HCT116 (cell line): ENCODE results near the gene PRKX. TPM values are rescaled to one million over a fixed set of nuclear protein-coding genes. Genes with fewer than 3 reads are reported as not detected.

Source experiments
- ATAC-seq: fragments of 200-7000 bp; cut with Tn5 transposase; 2 replicates; pipeline ENCODE4 v1.9.1; 2020; ENCODE audit warnings: mild to moderate bottlenecking, moderate library complexity
- BruUV-seq: library from RNA; stranded (reverse); fragments of 400-500 nt; replicated peaks from 2 replicates; lab custom pipeline; 2021; lab: Mats Ljungman, UMichigan
- CTCF ChIA-PET: fragments of 300-600 bp; sonication (Branson Sonifier 250); formaldehyde crosslinking; loops from one replicate; lab custom pipeline; 2021; ENCODE audit warnings: antibody characterized with exemption; lab: Charles Lee
- POLR2A ChIA-PET: fragments of 300-600, 350-600 bp; sonication (Branson Sonifier 250); formaldehyde crosslinking; loops from one replicate; lab custom pipeline; 2021; ENCODE audit warnings: antibody characterized with exemption; lab: Charles Lee
- RAD21 ChIA-PET, 2 experiments: fragments of 300-600 bp; sonication (Branson Sonifier 250); formaldehyde crosslinking; loops; one replicate each; lab custom pipeline; 2023; ENCODE audit warnings: low total read pairs in 2 of 2; ENCODE audit not compliant: uncharacterized antibody in 2 of 2, unreplicated experiment in 2 of 2, low non-redundant PET in 1 of 2; lab: Charles Lee
- DNase-seq: peaks from one replicate; pipeline ENCODE4 v3.0.0-alpha.2; 2010; ENCODE audit warnings: low read depth, low spot score
- H2AFZ ChIP-seq: fragments of 200-600 bp; shearing (Covaris generic), sonication (generic); 2 replicates; pipeline ENCODE4 v1.6.1; 2017; ENCODE audit warnings: low read depth, mixed run types, mixed read lengths, antibody characterized with exemption, low read length; ENCODE audit not compliant: poor library complexity, severe bottlenecking
- H3K27ac ChIP-seq: 2 replicates; pipeline ENCODE4 v1.5.1; 2012; ENCODE audit warnings: low read depth, low read length
- H3K27me3 ChIP-seq: fragments of 200-600 bp; sonication (generic); 2 replicates; pipeline ENCODE4 v1.6.1; 2016; ENCODE audit warnings: mixed run types, low read length, mixed read lengths; ENCODE audit not compliant: insufficient read depth
- H3K36me3 ChIP-seq, 2 experiments: fragments of 200-500 bp in 1 of 2; fragments of 200-600 bp in 1 of 2; sonication (Bioruptor generic) in 1 of 2; sonication (generic) in 1 of 2; 2 replicates each; pipeline versions ENCODE4 v1.5.1 to v1.6.1; 2014 to 2016; ENCODE audit warnings: low read length in 2 of 2, inconsistent platforms in 1 of 2, mixed read lengths in 1 of 2, mixed run types in 1 of 2; ENCODE audit not compliant: insufficient read depth in 2 of 2, control insufficient read depth in 1 of 2
- H3K4me1 ChIP-seq, 2 experiments: fragments of 200-600 bp in 1 of 2; sonication (generic) in 1 of 2; 2 replicates each; pipeline versions ENCODE4 v1.5.1 to v1.6.1; 2012 to 2017; ENCODE audit warnings: low read length in 2 of 2, inconsistent platforms in 1 of 2, mild to moderate bottlenecking in 1 of 2, mixed read lengths in 1 of 2, mixed run types in 1 of 2, moderate library complexity in 1 of 2; ENCODE audit not compliant: insufficient read depth in 2 of 2, control insufficient read depth in 1 of 2
- H3K4me2 ChIP-seq: fragments of 200-600 bp; sonication (generic); 2 replicates; pipeline ENCODE4 v1.6.1; 2017; ENCODE audit warnings: mixed run types, low read length, mixed read lengths
- H3K4me3 ChIP-seq, 2 experiments: fragments of 200-600 bp in 1 of 2; sonication (generic) in 1 of 2; replicated peaks in 1 of 2; 2 replicates each; pipeline ENCODE4 v1.5.1; 2011 to 2016; ENCODE audit warnings: low read length in 2 of 2, control low read depth in 1 of 2, low read depth in 1 of 2, mild to moderate bottlenecking in 1 of 2, mixed read lengths in 1 of 2, mixed run types in 1 of 2
- H3K79me2 ChIP-seq: fragments of 200-600 bp; sonication (generic); 2 replicates; pipeline ENCODE4 v1.6.1; 2017; ENCODE audit warnings: mild to moderate bottlenecking, mixed run types, low read length, moderate library complexity, mixed read lengths; ENCODE audit not compliant: insufficient read depth
- H3K9ac ChIP-seq: fragments of 200-600 bp; sonication (generic); 2 replicates; pipeline ENCODE4 v1.6.1; 2016; ENCODE audit warnings: low read length, mixed read lengths
- H3K9me2 ChIP-seq: fragments of 200-600 bp; sonication (generic), shearing (Covaris generic); 2 replicates; pipeline ENCODE4 v1.6.1; 2017; ENCODE audit warnings: mixed run types, mild to moderate bottlenecking, moderate library complexity; ENCODE audit not compliant: insufficient read depth
- H3K9me3 ChIP-seq, 2 experiments: fragments of 200-500 bp in 1 of 2; fragments of 200-600 bp in 1 of 2; sonication (Bioruptor generic) in 1 of 2; sonication (generic) in 1 of 2; 2 replicates each; pipeline ENCODE4 v1.6.1; 2014 to 2017; ENCODE audit warnings: low read length in 2 of 2, mixed read lengths in 2 of 2, inconsistent platforms in 1 of 2, low read depth in 1 of 2, mild to moderate bottlenecking in 1 of 2, mixed run types in 1 of 2, moderate library complexity in 1 of 2; ENCODE audit not compliant: control insufficient read depth in 1 of 2, insufficient read depth in 1 of 2
- H4K20me1 ChIP-seq: fragments of 200-600 bp; sonication (generic), shearing (Covaris generic); 2 replicates; pipeline ENCODE4 v1.6.1; 2017; ENCODE audit warnings: mixed run types, mild to moderate bottlenecking, moderate library complexity; ENCODE audit not compliant: insufficient read depth
- CEBPB ChIP-seq: IDR thresholded peaks from 2 replicates; pipeline ENCODE4 v1.6.1; 2012; ENCODE audit warnings: low read depth
- EGR1 ChIP-seq: IDR thresholded peaks from 2 replicates; pipeline ENCODE4 v1.6.1; 2012; ENCODE audit warnings: low read depth
- ELF1 ChIP-seq: IDR thresholded peaks from 2 replicates; pipeline ENCODE4 v1.6.1; 2012; ENCODE audit warnings: low read depth, borderline replicate concordance
- SP1 ChIP-seq: IDR thresholded peaks from 2 replicates; pipeline ENCODE4 v1.6.1; 2012; ENCODE audit warnings: low read depth
- YY1 ChIP-seq: IDR thresholded peaks from 2 replicates; pipeline ENCODE4 v1.6.1; 2011; ENCODE audit warnings: low read length, low read depth, moderate library complexity, mild to moderate bottlenecking; ENCODE audit not compliant: insufficient replicate concordance; ENCODE audit errors: extremely low read depth
- ZNF274 ChIP-seq: fragments of 200-500 bp; sonication (Bioruptor generic); IDR thresholded peaks from 2 replicates; pipeline ENCODE4 v1.6.1; 2014; ENCODE audit warnings: mild to moderate bottlenecking, low read depth, low read length, inconsistent platforms
- intact Hi-C: fragments of 100-400 bp; cut with micrococcal nuclease; formaldehyde crosslinking; loops from 2 replicates; pipeline ENCODE4 v1.10.0; 2022
- total RNA-seq: library from RNA; stranded (reverse); gene quantifications from one replicate; pipeline ENCODE4 v1.2.1, GENCODE V29; 2021; ENCODE audit not compliant: unreplicated experiment
- TF ChIP-seq, protein P1 (sequence below): IDR thresholded peaks from 2 replicates; pipeline ENCODE4 v1.6.1; 2012; ENCODE audit warnings: low read depth
- TF ChIP-seq, protein P2 (sequence below), 3 experiments: fragments of 200-600 bp in 1 of 3; sonication (generic) in 1 of 3; IDR thresholded peaks in 2 of 3; conservative IDR thresholded peaks in 1 of 3; 2 replicates each; pipeline ENCODE4 v1.5.1; 2012 to 2017; ENCODE audit warnings: low read depth in 2 of 3, low read length in 2 of 3, antibody characterized with exemption in 1 of 3, borderline replicate concordance in 1 of 3, control low read depth in 1 of 3, mild to moderate bottlenecking in 1 of 3, mixed read lengths in 1 of 3, mixed run types in 1 of 3, moderate library complexity in 1 of 3; ENCODE audit not compliant: insufficient read depth in 1 of 3
- TF ChIP-seq, protein P3 (sequence below): IDR thresholded peaks from 2 replicates; pipeline ENCODE4 v1.6.1; 2011; ENCODE audit warnings: mild to moderate bottlenecking, low read length, moderate library complexity; ENCODE audit not compliant: insufficient replicate concordance; ENCODE audit errors: extremely low read depth

Gene PRKX
- total RNA-seq, 1 experiment from 2014 or later: 26.7 TPM

DNA sequence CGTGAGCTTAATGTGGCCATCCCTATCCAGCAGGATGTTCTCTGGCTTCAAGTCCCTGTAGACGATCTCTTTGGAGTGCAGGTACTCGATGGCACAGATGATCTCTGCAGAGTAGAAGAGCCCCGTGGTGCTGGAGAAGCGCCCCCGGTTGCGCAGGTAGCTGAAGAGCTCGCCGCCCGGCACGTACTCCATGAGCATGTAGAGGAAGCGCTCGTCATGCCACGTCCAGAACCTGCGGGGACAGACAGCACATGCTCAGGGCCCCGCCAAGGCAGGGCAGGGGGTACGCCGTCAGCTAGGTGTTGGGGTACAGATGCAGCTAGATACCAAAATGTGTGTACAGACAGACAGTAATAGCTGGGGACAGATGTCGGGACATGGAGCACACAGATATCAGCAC lies 58.3 kb downstream of the PRKX start:
- ATAC-seq (no peak), DNase-seq (no peak)
- H3K9me3 ChIP-seq: no peaks in the 10 kb centered on the region
- no peaks in the 10 kb centered on the region for H3K27me3 ChIP-seq
- no TSS peak for BruUV-seq
- intact Hi-C loops: loop anchor here (10.0 kb wide), 1 partner anchor 140 kb away; no protein-coding TSS in a partner anchor
- TF ChIP-seq ELF1 (no peak), ZNF274 (no peak), YY1 (no peak), EGR1 (no peak), CEBPB (no peak), SP1 (no peak)
- TF ChIP-seq, protein P1, sequence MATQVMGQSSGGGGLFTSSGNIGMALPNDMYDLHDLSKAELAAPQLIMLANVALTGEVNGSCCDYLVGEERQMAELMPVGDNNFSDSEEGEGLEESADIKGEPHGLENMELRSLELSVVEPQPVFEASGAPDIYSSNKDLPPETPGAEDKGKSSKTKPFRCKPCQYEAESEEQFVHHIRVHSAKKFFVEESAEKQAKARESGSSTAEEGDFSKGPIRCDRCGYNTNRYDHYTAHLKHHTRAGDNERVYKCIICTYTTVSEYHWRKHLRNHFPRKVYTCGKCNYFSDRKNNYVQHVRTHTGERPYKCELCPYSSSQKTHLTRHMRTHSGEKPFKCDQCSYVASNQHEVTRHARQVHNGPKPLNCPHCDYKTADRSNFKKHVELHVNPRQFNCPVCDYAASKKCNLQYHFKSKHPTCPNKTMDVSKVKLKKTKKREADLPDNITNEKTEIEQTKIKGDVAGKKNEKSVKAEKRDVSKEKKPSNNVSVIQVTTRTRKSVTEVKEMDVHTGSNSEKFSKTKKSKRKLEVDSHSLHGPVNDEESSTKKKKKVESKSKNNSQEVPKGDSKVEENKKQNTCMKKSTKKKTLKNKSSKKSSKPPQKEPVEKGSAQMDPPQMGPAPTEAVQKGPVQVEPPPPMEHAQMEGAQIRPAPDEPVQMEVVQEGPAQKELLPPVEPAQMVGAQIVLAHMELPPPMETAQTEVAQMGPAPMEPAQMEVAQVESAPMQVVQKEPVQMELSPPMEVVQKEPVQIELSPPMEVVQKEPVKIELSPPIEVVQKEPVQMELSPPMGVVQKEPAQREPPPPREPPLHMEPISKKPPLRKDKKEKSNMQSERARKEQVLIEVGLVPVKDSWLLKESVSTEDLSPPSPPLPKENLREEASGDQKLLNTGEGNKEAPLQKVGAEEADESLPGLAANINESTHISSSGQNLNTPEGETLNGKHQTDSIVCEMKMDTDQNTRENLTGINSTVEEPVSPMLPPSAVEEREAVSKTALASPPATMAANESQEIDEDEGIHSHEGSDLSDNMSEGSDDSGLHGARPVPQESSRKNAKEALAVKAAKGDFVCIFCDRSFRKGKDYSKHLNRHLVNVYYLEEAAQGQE: no peak
- TF ChIP-seq, protein P2, sequence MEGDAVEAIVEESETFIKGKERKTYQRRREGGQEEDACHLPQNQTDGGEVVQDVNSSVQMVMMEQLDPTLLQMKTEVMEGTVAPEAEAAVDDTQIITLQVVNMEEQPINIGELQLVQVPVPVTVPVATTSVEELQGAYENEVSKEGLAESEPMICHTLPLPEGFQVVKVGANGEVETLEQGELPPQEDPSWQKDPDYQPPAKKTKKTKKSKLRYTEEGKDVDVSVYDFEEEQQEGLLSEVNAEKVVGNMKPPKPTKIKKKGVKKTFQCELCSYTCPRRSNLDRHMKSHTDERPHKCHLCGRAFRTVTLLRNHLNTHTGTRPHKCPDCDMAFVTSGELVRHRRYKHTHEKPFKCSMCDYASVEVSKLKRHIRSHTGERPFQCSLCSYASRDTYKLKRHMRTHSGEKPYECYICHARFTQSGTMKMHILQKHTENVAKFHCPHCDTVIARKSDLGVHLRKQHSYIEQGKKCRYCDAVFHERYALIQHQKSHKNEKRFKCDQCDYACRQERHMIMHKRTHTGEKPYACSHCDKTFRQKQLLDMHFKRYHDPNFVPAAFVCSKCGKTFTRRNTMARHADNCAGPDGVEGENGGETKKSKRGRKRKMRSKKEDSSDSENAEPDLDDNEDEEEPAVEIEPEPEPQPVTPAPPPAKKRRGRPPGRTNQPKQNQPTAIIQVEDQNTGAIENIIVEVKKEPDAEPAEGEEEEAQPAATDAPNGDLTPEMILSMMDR (IDR thresholded peaks at IDR 0.05 in 2 of 3, conservative IDR thresholded peaks at IDR 0.05 in 1 of 3; ENCODE audit: borderline replicate concordance in 1 of 3, insufficient read depth in 1 of 3, low read depth in 2 of 3, low read length in 2 of 3): no peak
- TF ChIP-seq, protein P3, sequence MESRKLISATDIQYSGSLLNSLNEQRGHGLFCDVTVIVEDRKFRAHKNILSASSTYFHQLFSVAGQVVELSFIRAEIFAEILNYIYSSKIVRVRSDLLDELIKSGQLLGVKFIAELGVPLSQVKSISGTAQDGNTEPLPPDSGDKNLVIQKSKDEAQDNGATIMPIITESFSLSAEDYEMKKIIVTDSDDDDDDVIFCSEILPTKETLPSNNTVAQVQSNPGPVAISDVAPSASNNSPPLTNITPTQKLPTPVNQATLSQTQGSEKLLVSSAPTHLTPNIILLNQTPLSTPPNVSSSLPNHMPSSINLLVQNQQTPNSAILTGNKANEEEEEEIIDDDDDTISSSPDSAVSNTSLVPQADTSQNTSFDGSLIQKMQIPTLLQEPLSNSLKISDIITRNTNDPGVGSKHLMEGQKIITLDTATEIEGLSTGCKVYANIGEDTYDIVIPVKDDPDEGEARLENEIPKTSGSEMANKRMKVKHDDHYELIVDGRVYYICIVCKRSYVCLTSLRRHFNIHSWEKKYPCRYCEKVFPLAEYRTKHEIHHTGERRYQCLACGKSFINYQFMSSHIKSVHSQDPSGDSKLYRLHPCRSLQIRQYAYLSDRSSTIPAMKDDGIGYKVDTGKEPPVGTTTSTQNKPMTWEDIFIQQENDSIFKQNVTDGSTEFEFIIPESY: no peak
- ChIA-PET RAD21 (no interaction called here), CTCF (no interaction called here), POLR2A (no interaction called here)
- H3K9ac ChIP-seq: no peak overlapping the region
- H3K36me3 ChIP-seq: no peaks in the 10 kb centered on the region
- H4K20me1 ChIP-seq: no peaks in the 10 kb centered on the region
- no peaks in the 10 kb centered on the region for H3K79me2 ChIP-seq
- H2AFZ ChIP-seq: no peak overlapping the region
- no peaks in the 10 kb centered on the region for H3K4me1 ChIP-seq
- H3K27ac ChIP-seq: no peak overlapping the region
- H3K9me2 ChIP-seq: no peaks in the 10 kb centered on the region
- H3K4me2 ChIP-seq: no peak overlapping the region
- no peak overlapping the region for H3K4me3 ChIP-seq
